GM10248 (cell line): Measurements from ENCODE around the gene SRPX2.
"Not testable (repeated sequence)": the region's sequence is repeated elsewhere in the genome, so short reads cannot be mapped to it uniquely, and the experiment has no call there.

Source experiments
- CTCF ChIA-PET: fragments of 300-600 bp; sonication (Branson Sonifier 250); formaldehyde crosslinking; extraction: SDS; loops from one replicate; lab custom pipeline; 2021; ENCODE audit warnings: antibody characterized with exemption; lab: Yijun Ruan, JAX
- POLR2A ChIA-PET: fragments of 350-650 bp; sonication (Branson Sonifier 250); formaldehyde crosslinking; extraction: SDS; loops from one replicate; lab custom pipeline; 2020; ENCODE audit warnings: antibody characterized with exemption; lab: Yijun Ruan, JAX
- DNase-seq: peaks from one replicate; pipeline ENCODE4 v3.0.0; 2012; ENCODE audit errors: extremely low spot score
- TF ChIP-seq, protein P1 (sequence below): IDR thresholded peaks from 2 replicates; pipeline ENCODE4 v1.5.1; 2012; ENCODE audit warnings: mild to moderate bottlenecking, low read depth; ENCODE audit errors: extremely low read depth, missing control alignments, control extremely low read depth

Gene SRPX2

DNA sequence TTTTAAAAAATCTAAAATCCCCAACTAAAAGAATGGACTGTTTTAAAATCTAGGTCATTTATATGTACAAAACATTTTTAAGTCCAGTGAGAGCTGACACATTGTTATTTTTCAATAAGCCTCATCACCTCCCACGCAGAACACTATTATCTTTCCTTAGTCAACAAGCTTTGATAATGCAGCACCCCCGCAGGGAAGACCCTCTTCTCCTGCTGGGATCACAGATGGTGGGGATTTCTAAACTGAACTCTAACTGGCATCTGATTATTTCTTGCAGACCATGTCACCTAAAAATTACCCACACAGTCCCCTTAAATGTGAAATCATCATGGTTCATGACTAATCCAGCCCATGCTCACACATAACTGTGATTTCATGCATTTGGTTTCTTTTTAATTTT is 76.3 kb downstream of the SRPX2 start:
- TF ChIP-seq, protein P1, sequence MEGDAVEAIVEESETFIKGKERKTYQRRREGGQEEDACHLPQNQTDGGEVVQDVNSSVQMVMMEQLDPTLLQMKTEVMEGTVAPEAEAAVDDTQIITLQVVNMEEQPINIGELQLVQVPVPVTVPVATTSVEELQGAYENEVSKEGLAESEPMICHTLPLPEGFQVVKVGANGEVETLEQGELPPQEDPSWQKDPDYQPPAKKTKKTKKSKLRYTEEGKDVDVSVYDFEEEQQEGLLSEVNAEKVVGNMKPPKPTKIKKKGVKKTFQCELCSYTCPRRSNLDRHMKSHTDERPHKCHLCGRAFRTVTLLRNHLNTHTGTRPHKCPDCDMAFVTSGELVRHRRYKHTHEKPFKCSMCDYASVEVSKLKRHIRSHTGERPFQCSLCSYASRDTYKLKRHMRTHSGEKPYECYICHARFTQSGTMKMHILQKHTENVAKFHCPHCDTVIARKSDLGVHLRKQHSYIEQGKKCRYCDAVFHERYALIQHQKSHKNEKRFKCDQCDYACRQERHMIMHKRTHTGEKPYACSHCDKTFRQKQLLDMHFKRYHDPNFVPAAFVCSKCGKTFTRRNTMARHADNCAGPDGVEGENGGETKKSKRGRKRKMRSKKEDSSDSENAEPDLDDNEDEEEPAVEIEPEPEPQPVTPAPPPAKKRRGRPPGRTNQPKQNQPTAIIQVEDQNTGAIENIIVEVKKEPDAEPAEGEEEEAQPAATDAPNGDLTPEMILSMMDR, result no peak
- ChIA-PET POLR2A (no interaction called here), CTCF (interaction anchor here (1.0 to 1.3 kb wide), 3 partner anchors 11 to 35 kb away, joined by 3 read pairs; no protein-coding TSS in a partner anchor)
- DNase-seq, result no peak

DNA sequence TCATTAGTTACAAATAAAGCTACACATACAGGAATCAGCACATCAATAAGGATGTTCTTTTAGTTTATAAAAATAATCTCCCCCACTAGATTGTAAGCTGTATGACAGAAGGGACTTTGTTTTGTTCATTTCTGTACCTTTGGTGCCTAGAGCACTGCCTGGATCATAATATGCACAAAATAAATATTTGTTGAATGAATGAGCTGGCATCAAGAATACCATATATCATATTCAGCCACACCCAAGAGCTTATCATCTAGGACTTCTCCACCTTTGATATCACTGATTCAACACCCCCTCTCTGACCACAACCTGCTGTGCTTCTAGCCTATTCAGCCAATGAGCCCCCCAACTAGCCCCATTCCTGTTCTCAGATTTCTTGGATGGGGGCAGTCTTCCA is 77.3 kb downstream of the SRPX2 start:
- ChIA-PET POLR2A (no interaction called here), CTCF (interaction anchor here (1.3 kb wide), 1 partner anchor 36 kb away, joined by 3 read pairs; no protein-coding TSS in a partner anchor)
- DNase-seq, result no peak
- TF ChIP-seq, protein P1, result no peak

DNA sequence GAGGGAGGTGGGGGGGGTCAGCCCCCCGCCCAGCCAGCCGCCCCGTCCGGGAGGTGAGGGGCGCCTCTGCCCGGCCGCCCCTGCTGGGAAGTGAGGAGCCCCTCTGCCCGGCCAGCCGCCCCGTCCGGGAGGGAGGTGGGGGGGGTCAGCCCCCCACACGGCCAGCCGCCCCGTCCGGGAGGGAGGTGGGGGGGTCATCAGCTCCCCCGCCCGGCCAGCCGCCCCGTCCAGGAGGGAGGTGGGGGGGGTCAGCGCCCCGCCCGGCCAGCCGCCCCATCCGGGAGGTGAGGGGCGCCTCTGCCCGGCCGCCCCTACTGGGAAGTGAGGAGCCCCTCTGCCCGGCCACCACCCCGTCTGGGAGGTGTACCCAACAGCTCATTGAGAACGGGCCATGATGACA is 80.0 kb downstream of the SRPX2 start:
- DNase-seq, CTCF ChIA-PET, POLR2A ChIA-PET: not testable (repeated sequence)
